Measurements from ENCODE around the gene CALML5. TPM values are rescaled to one million over a fixed set of nuclear protein-coding genes. Genes with fewer than 3 reads are reported as not detected.
A peak's percentile ranks its signal among the peaks of the same experiment; 100 is the strongest.

The CALML5 gene
- total and polyA plus RNA-seq, 2 donors: not detected

- no peak overlapping the region for H3K27ac ChIP-seq (ENCODE audit: low read depth)
- H3K36me3 ChIP-seq (ENCODE audit: insufficient read depth): no peaks in the 10 kb centered on the region
- no peak overlapping the region for H3K4me3 ChIP-seq (ENCODE audit: low read depth, low read length)
- no peaks in the 10 kb centered on the region for H3K4me1 ChIP-seq (ENCODE audit: insufficient read depth)
- 89% methylated on average over 15 of the region's 15 CpGs for WGBS
- DNase-seq (ENCODE audit: extremely low spot score): no peak
Observed at GRCh38 chr10:5469353-5470061, 29.9 kb downstream of the CALML5 start.

DNA sequence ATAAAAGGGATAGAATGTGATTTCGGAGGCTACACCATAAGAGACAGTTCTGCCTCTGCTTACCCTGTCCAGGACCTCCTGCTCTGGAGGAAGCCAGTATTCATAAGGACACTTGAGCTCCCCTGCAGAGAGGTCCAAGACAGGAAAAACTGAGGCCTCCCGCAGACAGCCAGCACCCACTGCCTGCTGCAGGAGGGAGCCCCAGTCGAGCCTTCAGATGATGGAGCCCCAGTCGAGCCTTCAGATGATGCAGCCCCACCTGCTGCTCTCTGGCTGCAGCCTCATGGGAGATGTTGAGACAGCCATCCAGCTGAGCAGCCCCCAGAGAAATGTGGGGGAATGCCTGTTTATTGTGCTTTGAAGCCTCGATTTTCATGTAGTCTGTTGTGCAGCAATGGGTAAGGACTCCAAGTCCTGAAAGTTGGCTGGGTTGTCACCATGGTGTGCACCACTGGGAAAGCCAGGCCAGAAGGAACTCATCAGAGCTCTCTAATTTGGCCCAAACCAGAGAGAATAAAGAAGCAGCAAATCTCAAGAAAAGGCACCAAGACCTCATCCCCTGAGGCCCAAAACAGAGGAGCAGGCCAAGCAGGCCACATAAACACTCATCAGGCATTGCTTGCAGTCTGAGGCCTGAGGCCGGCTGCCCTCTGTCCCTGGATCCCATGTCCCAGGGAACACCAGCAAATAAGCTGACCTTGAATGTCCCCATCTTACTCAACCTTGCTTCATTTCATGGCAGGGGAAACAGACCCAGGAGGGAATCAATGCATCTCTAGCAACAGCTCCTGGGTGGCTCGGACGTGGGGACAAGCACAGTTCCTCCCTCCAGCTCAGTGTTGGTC is 30.9 kb downstream of the CALML5 start:
- WGBS: 91% methylated on average over 8 of the region's 8 CpGs

DNA sequence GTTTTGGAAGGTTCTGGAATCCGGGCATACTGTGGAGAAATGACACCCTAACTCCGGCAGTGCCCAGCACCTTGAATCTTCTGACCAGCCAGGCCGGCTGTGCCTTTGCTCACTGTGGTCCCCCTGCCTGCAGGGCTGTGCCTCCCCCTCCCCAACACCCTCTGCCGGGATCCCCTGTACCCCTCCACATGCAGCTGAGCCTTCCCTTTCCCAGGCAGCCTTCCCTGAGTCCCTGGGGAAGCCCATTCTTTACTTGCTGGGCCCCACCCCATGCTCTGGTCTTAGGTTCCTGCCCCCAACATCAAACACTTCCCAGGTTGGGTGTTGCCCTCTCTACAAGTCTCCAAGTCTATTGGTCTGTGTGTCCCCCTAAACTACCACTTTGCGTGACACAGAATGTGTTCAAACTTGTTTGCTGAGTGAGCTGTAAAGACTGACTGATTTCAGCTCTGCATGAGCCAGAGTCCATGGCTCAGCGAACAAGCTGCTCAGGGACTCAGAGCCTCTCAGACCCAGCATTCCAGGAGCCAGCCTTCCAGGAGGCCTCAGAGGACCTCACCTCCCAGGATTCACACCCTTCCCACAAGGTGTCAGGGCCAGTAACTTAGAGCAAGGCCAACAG is 31.6 kb downstream of the CALML5 start:
- no peaks in the 10 kb centered on the region for H3K4me1 ChIP-seq (ENCODE audit: insufficient read depth)
- H3K27ac ChIP-seq (ENCODE audit: low read depth): peak overlapping the region; percentile 57
- 89% methylated on average over 6 of the region's 6 CpGs for WGBS
- H3K4me3 ChIP-seq (ENCODE audit: low read depth, low read length): no peak overlapping the region
- no peak for DNase-seq (ENCODE audit: extremely low spot score)
- no peaks in the 10 kb centered on the region for H3K36me3 ChIP-seq (ENCODE audit: insufficient read depth)

More for the DNA sequence above, 30.9 kb downstream of the CALML5 start:
- Histone ChIP-seq H3K4me1 (ENCODE audit: insufficient read depth) (no peaks in the 10 kb centered on the region), H3K27ac (ENCODE audit: low read depth) (no peak overlapping the region), H3K4me3 (ENCODE audit: low read depth, low read length) (no peak overlapping the region), H3K36me3 (ENCODE audit: insufficient read depth) (no peaks in the 10 kb centered on the region)
- DNase-seq (ENCODE audit: extremely low spot score): no peak

- H3K36me3 ChIP-seq (ENCODE audit: insufficient read depth): no peaks in the 10 kb centered on the region
- no peaks in the 10 kb centered on the region for H3K4me1 ChIP-seq (ENCODE audit: insufficient read depth)
- no peak for DNase-seq (ENCODE audit: extremely low spot score)
- WGBS: 48% methylated on average over 8 of the region's 8 CpGs
- no peak overlapping the region for H3K4me3 ChIP-seq (ENCODE audit: low read depth, low read length)
- no peak overlapping the region for H3K27ac ChIP-seq (ENCODE audit: low read depth)
Observed at GRCh38 chr10:5467207-5467535, 32.2 kb downstream of the CALML5 start.

DNA sequence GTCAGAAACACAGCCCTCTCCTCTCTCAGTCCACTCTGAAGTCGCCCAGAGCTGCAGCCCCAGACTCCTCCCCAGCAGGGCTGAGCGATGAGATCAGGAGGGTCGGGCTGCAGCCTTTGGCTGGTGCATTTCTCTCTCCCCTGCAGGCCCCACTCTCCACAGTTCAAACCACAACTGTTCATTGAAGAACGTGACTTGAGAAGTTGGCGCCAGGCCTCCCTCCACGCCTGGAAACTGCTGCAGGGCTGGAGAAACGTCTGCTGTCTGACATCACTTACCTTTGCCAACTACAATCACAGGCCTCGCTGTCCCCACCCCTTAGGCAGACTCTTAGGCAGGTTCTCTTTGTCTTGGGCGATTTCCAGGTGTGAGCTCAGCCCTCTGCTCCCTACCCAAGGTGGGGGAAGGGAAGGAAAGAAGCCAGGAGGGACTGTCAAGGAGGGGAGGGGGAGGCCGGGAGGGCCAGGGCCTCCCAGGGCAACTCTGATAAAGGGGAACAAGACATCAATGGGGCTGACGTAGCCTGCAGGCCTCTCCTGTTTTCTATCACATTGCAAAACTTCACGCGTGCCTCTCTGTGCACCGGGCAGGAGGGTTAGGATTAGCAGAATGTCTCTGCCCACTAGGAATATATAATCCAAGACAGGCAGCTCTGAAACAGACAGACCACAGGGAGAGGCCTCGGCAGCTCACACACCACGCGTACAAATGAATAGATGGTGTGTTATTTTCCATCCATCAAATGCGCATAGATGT is 32.7 kb downstream of the CALML5 start:
- DNase-seq (ENCODE audit: extremely low spot score): peak; percentile 92
- no peaks in the 10 kb centered on the region for H3K36me3 ChIP-seq (ENCODE audit: insufficient read depth)
- peaks cover 2% of the 10 kb centered on the region for H3K4me1 ChIP-seq (ENCODE audit: insufficient read depth)
- WGBS: 29% methylated on average over 18 of the region's 18 CpGs
- no peak overlapping the region for H3K4me3 ChIP-seq (ENCODE audit: low read depth, low read length)
- H3K27ac ChIP-seq (ENCODE audit: low read depth): peak overlapping the region; percentile 66

GRCh38 chr10:5465976-5466450 is 33.4 kb downstream of the CALML5 start:
- Histone ChIP-seq H3K27ac (ENCODE audit: low read depth) (peak overlapping the region; percentile 66), H3K36me3 (ENCODE audit: insufficient read depth) (no peaks in the 10 kb centered on the region), H3K4me1 (ENCODE audit: insufficient read depth) (peaks cover 2% of the 10 kb centered on the region), H3K4me3 (ENCODE audit: low read depth, low read length) (no peak overlapping the region)
- DNase-seq (ENCODE audit: extremely low spot score): no peak
- 45% methylated on average over 12 of the region's 12 CpGs for WGBS

DNA sequence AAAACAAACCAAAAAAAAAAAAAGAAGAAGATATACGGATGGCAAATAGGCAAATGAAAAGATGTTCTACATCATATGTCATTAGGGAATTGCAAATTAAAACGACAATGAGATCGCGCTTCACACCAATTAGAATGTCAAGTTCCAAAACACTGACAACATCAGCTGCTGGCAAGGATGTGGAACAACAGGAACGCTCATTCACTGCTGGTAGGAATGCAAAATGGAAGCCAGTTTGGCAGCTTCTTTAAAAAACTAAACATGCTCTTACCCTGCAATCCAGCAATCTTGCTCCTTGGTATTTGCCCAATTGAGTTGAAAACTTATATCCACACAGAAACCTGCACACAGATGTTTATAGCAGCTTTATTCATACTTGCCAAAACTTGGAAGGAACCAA is 34.8 kb downstream of the CALML5 start:
- WGBS: 48% methylated on average over 5 of the region's 5 CpGs
- DNase-seq (ENCODE audit: extremely low spot score): no peak
- Histone ChIP-seq H3K27ac (ENCODE audit: low read depth) (no peak overlapping the region), H3K36me3 (ENCODE audit: insufficient read depth) (no peaks in the 10 kb centered on the region), H3K4me1 (ENCODE audit: insufficient read depth) (peaks cover 2% of the 10 kb centered on the region), H3K4me3 (ENCODE audit: low read depth, low read length) (no peak overlapping the region)

GRCh38 chr10:5462841-5463293 is 36.5 kb downstream of the CALML5 start:
- no peak overlapping the region for H3K27ac ChIP-seq (ENCODE audit: low read depth)
- H3K4me1 ChIP-seq (ENCODE audit: insufficient read depth): peaks cover 2% of the 10 kb centered on the region
- 78% methylated on average over 7 of the region's 7 CpGs for WGBS
- no peak overlapping the region for H3K4me3 ChIP-seq (ENCODE audit: low read depth, low read length)
- H3K36me3 ChIP-seq (ENCODE audit: insufficient read depth): no peaks in the 10 kb centered on the region
- no peak for DNase-seq (ENCODE audit: extremely low spot score)

DNA sequence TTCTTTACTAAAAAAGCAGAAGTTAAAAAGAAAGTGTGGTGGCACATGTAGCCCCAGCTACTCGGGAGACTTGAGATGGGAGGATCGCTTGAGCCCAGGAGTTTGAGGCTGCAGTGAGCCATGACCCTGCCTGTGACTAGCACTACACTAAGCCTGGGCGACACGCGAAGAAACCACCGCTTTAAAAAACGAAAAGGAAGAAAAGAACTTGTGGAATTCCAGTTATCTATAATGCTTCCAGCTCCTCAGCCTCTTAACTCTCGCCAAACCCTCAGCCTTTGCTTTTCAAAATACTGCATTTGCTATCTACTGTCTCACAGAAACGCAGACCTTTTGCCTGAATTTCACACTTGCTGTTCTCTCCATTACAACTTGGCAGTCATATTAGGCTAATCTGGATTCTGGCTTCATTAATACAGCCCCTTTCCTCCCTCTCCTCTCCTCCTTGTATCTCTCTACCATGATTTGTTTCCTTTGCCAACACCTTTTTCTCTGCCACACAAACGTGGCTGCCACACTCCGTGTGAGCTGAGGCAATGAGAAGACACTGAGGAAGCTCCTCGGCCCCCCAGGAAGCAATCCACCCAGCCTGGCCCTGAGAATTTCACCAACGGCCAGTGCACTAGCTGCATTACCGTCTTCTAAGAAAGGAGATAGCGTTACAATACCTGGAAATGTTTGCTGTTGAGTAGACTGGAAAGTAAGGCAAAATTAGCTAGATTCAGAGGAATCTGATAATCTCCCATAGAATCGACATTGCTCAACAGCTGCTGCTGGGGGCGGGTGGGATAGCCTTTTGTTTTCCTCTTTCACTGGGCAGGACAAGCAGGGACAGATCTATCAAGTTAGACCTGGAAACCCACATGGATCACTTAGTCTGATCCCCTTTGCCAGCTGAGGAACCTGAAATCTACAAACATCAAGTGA is 37.2 kb downstream of the CALML5 start:
- no peaks in the 10 kb centered on the region for H3K36me3 ChIP-seq (ENCODE audit: insufficient read depth)
- no peak overlapping the region for H3K27ac ChIP-seq (ENCODE audit: low read depth)
- peaks cover 2% of the 10 kb centered on the region for H3K4me1 ChIP-seq (ENCODE audit: insufficient read depth)
- WGBS: 33% methylated on average over 17 of the region's 17 CpGs
- no peak for DNase-seq (ENCODE audit: extremely low spot score)
- H3K4me3 ChIP-seq (ENCODE audit: low read depth, low read length): no peak overlapping the region

DNA sequence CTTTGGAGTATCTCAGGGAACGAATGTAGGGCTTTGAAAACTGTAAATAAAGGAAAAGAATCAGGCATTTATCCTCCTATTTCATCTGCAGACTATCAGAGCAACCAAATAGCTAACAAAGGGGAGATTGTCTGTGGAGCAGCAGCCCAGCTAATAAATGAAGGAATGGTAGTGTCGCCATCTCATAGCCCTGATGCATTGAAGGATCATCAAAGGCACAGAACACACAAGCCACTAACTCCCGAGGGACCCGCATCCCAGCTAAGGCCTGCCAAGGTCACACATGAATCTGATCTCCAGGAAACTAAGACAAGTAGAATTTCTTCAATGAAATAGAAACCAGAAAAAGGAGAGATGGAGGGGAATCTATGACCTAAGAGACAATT is 38.2 kb downstream of the CALML5 start:
- no peak for DNase-seq (ENCODE audit: extremely low spot score)
- peaks cover 2% of the 10 kb centered on the region for H3K4me1 ChIP-seq (ENCODE audit: insufficient read depth)
- WGBS: 77% methylated on average over 4 of the region's 4 CpGs
- no peaks in the 10 kb centered on the region for H3K36me3 ChIP-seq (ENCODE audit: insufficient read depth)
- no peak overlapping the region for H3K27ac ChIP-seq (ENCODE audit: low read depth)
- no peak overlapping the region for H3K4me3 ChIP-seq (ENCODE audit: low read depth, low read length)

DNA sequence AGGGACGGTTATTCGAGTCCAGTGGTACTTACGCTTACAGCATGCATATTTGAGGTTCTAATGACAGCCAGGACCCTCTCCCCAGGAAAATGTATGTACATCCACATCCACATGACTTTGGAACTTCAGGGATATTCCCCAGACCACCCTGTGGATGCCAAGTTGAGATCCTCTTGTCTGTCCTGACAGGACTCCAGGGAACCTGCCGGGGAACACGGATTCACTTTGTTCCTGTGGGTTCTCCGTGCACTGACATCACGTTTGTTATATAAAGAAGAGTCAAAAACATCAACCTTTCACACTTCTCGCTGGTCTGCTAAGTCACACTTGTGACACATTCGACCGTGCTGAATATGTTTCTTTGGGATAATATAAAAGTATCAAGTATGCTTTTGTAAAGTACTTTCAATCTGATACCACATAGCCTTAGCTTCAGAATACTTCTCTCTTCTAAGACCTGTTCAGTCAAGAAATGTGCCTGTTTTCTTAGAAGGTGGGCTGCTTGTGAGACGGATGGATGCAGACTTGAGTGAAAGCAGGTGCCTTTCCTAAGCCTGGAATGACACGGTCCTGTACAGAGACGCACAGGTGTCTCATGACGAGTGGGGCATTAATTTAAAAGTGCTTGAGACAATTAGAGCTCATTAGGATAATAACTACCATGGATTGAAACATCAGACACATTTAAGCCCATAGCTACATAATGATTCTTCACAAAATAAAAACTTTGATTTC is 38.7 kb downstream of the CALML5 start:
- WGBS: 86% methylated on average over 14 of the region's 14 CpGs
- DNase-seq (ENCODE audit: extremely low spot score): no peak
- Histone ChIP-seq H3K36me3 (ENCODE audit: insufficient read depth) (no peaks in the 10 kb centered on the region), H3K4me1 (ENCODE audit: insufficient read depth) (peaks cover 2% of the 10 kb centered on the region), H3K4me3 (ENCODE audit: low read depth, low read length) (no peak overlapping the region), H3K27ac (ENCODE audit: low read depth) (no peak overlapping the region)

Measured in urinary bladder (tissue), 4 donors.